ENCODE measurements around the gene PRDM11.

- TF ChIP-seq CTCF (IDR thresholded peaks at IDR 0.05; ENCODE audit: borderline replicate concordance, extremely low read depth, low read length, poor library complexity, severe bottlenecking) (no peak), EZH2 (IDR thresholded peaks at IDR 0.05; ENCODE audit: borderline replicate concordance, low read depth, low read length, severe bottlenecking) (no peak)
Observed at GRCh38 chr11:45263773-45264172, 117.3 kb downstream of the PRDM11 start.

Data from DND-41 (cell line).